ENCODE measurements around the gene WDR26.

Gene WDR26

DNA sequence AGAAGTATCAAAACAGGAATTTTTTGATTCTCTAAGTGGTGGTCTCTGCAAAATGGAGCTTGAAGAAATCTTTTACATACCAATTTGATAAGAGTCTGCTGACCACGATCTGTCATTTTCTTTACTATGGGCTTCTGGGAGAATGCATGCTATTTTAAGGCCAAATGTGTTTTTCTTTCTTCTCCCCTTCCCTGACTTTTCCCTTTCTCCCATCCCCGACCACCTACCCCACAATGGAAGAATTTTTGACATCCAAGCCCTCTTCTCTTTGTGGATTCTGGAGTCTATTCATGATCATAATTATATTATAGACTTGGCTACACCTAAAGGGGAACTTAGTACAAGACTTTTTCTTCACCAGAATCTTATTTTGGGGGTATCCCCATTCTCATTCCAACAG is 46.7 kb downstream of the WDR26 start:
- no peak for DNase-seq (ENCODE audit: extremely low read depth, low read depth)
- no peak for TF ChIP-seq CTCF (IDR thresholded peaks at IDR 0.05; ENCODE audit: low read depth, low read length, missing control alignments)
- H3K4me3 ChIP-seq (replicated peaks; ENCODE audit: low read depth, low read length), result no peak overlapping the region

GRCh38 chr1:224387302-224387912 is 47.2 kb downstream of the WDR26 start:
- TF ChIP-seq CTCF (IDR thresholded peaks at IDR 0.05; ENCODE audit: low read depth, low read length, missing control alignments), result no peak
- H3K4me3 ChIP-seq (replicated peaks; ENCODE audit: low read depth, low read length), result no peak overlapping the region
- DNase-seq (ENCODE audit: extremely low read depth, low read depth), result no peak

DNA sequence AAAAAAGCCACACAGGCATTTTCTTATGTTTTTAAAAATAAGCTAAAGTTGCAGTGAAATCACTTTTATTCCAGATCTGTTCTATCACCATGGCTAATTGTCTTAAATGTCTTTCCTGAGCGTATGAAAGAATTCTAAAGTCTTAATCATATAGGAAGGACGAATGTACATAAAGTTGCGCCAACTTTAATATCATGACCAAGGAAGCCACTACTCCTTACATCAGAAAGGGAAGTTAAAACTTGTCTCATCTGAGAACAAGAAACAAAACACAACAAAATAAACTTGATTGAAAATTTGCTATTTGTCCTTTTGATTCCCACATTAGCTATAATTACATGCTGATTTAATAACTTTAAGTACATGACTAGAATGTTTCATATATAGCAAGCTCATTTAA is 51.4 kb downstream of the WDR26 start:
- TF ChIP-seq CTCF (IDR thresholded peaks at IDR 0.05; ENCODE audit: low read depth, low read length, missing control alignments), result no peak
- no peak for DNase-seq (ENCODE audit: extremely low read depth, low read depth)
- no peak overlapping the region for H3K4me3 ChIP-seq (replicated peaks; ENCODE audit: low read depth, low read length)

GRCh38 chr1:224381880-224382548 is 52.6 kb downstream of the WDR26 start:
- no peak for DNase-seq (ENCODE audit: extremely low read depth, low read depth)
- H3K4me3 ChIP-seq (replicated peaks; ENCODE audit: low read depth, low read length), result no peak overlapping the region
- no peak for TF ChIP-seq CTCF (IDR thresholded peaks at IDR 0.05; ENCODE audit: low read depth, low read length, missing control alignments)

DNA sequence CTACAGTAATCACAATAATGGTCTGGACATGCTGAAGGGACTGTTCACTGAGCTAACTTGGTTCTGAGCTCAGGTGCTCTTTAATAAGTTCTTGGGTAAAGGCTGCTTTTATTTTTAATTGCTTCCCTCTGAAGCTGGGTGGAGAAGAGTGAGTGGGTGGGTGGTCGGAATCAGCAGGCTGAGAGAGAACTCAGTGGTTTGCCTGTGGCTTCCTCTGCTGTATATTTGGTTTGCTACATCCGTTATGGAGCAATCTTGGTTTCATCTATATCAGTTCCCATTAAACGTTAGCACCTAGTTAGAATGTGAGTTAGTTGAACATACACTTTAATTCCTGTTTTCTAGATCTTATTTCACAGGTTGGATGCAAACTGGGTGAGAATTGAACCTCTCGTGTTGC is 54.6 kb downstream of the WDR26 start:
- no peak for TF ChIP-seq CTCF (IDR thresholded peaks at IDR 0.05; ENCODE audit: low read depth, low read length, missing control alignments)
- H3K4me3 ChIP-seq (replicated peaks; ENCODE audit: low read depth, low read length), result no peak overlapping the region
- DNase-seq (ENCODE audit: extremely low read depth, low read depth), result no peak

DNA sequence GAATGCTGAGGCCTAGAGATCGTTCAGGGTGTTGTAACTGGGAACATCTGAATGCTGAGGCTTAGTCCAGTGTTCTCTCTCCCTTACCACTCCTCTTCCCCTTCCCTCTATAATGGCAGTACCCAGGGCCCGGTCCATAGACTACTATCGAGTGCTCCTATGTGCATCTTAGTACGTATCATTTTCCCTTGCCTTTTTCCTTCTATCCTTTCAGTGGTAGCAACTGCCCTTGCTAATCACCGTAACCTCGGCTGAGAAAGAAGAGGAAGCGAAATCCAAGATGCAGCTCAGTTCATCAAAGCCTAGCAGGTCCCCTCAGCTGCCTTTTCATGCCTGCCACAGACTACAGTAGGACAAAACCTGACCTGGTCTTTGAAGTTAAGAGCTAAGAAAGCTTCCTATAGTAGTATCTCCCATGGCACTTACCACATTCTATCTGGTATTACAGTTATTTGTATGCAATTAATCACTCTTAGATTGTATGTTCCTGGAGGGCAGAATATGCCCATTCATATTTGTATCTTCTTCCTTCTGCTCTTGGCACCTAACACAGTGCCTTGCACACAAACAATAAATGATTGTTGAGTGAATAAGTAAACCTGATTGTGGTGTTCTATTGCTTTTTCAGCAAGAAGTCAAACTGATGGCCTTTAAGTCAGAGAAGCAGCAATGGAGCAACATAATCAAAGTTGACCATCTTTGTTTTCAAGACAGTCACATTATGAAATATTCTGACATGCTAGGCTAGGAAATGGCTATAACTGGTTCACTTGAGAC is 55.6 kb downstream of the WDR26 start:
- DNase-seq (ENCODE audit: extremely low read depth, low read depth), result no peak
- TF ChIP-seq CTCF (IDR thresholded peaks at IDR 0.05; ENCODE audit: low read depth, low read length, missing control alignments), result no peak
- H3K4me3 ChIP-seq (replicated peaks; ENCODE audit: low read depth, low read length), result no peak overlapping the region
